C4-2B (cell line): ENCODE results near the gene OPRL1.
A peak's percentile ranks its signal among the peaks of the same experiment; 100 is the strongest.
"Not testable (repeated sequence)": the region's sequence is repeated elsewhere in the genome, so short reads cannot be mapped to it uniquely, and the experiment has no call there.

ENCODE experiments used
- H3K27ac ChIP-seq: fragments of 450-650 bp; 2 replicates; pipeline ENCODE4 v1.5.1; 2017
- CTCF ChIP-seq: fragments of 450-650 bp; conservative IDR thresholded peaks from 2 replicates; pipeline ENCODE4 v1.5.1; 2017; ENCODE audit warnings: mild to moderate bottlenecking
- ZFX ChIP-seq: fragments of 450-650 bp; IDR thresholded peaks from 2 replicates; pipeline ENCODE4 v1.6.1; 2017

Gene OPRL1

DNA sequence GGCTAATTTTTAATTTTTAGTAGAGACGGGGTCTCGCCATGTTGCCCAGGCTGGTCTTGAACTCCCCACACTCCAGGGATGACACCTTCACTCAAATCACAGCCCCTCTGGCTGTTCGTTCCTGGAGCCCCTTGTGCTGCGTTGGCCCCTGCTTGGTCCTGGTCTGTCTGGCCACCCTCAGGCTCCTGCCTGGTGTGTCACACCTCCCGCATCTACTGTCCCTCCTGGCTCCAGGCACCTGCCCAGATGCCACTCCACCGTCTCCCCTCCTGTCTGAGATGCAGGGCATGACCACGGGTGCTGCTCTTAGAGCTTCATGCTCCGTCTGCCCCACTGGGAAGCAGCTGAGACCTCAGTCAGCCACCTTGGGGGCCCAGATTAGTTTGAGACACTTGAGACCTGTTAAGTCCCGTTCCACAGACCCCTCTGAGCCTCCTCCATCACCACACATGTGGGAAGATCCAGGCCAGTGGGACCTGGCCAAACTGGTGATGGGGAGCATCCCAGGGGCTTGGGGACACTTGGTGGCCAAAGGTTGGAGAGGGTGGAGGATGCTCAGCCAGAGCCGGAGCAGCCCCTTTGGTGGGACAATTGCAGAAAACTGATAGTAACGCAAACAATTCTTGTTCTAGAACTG lies 49.4 kb downstream of the OPRL1 start:
- no peak overlapping the region for H3K27ac ChIP-seq
- TF ChIP-seq ZFX (no peak), CTCF (no peak)

DNA sequence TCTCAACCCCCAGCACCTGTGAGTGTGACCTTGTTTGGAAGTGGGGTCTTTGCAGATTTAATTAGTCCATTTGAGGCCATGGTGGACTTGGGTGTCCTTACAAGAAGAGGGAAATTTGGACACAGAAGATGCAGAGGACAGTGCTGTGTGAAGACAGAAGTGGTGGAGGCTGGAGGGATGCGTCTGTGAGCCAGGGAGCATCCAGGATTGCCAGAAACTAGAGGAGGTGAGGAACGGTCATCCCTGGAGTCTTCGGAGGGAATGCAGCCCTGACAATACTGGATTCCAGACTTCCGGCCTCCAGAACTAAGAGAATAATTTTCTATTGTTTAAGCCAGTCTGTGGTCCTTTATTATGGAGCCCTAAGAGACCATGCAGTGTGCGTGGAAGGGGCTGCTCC lies 50.4 kb downstream of the OPRL1 start:
- TF ChIP-seq ZFX: no peak
- no peak for TF ChIP-seq CTCF
- H3K27ac ChIP-seq: no peak overlapping the region

DNA sequence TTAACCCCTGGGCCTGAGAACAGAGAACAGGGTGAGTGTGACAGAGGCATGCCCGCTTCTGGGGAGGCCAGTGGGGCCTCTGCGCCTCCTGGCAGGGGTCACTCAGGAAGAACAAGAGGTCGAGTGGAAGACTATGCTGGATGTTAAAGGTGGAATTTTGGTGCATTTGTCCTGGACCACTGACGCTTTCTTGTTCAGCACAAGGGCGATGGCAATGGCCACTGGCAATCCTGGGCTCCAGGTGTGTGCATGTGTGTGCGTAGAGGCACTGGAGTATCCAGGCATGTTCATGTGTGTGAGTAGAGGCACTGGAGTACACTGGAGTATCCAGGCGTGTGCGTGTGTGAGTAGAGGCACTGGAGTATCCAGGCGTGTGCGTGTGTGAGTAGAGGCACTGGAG lies 51.0 kb downstream of the OPRL1 start:
- H3K27ac ChIP-seq: no peak overlapping the region
- TF ChIP-seq ZFX (no peak), CTCF (no peak)

DNA sequence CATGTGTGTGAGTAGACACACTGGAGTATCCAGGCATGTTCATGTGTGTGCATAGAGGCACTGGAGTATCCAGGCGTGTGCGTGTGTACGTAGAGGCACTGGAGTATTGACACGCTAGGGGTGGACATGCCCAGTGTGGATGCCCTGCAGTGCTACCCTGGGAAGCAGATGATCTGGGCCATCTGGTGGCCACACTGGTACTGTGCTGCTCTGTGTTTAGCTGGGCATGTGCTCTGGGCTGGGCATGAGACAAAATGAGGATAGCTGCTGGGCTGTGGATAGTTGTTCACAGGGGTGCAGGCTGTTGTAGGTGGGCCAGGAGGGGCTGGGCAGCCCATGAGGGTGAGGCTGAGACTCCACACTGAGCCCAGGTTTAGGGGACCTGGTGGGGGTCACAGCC lies 51.5 kb downstream of the OPRL1 start:
- TF ChIP-seq ZFX: no peak
- TF ChIP-seq CTCF: peak; percentile 41
- no peak overlapping the region for H3K27ac ChIP-seq

GRCh38 chr20:64133951-64134407 lies 54.1 kb downstream of the OPRL1 start:
- H3K27ac ChIP-seq: no peak overlapping the region
- no peak; the same call in 1 of the 2 replicates for TF ChIP-seq CTCF
- TF ChIP-seq ZFX: no peak

DNA sequence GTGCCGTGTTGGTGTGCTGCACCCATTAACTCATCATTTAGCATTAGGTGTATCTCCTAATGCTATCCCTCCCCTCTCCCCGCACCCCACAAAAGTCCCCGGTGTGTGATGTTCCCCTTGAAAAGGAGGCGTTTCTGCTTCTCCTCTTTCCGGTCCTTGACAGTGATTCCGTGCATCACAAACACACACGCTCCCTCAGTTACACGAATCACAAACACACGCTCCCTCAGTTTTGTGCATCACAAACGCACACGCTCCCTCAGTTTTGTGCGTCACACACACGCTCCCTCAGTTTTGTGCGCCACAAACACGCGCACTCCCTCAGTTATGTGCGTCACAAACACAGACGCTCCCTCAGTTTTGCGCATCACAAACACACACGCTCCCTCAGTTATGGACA lies 54.9 kb downstream of the OPRL1 start:
- not testable (repeated sequence) for H3K27ac ChIP-seq

DNA sequence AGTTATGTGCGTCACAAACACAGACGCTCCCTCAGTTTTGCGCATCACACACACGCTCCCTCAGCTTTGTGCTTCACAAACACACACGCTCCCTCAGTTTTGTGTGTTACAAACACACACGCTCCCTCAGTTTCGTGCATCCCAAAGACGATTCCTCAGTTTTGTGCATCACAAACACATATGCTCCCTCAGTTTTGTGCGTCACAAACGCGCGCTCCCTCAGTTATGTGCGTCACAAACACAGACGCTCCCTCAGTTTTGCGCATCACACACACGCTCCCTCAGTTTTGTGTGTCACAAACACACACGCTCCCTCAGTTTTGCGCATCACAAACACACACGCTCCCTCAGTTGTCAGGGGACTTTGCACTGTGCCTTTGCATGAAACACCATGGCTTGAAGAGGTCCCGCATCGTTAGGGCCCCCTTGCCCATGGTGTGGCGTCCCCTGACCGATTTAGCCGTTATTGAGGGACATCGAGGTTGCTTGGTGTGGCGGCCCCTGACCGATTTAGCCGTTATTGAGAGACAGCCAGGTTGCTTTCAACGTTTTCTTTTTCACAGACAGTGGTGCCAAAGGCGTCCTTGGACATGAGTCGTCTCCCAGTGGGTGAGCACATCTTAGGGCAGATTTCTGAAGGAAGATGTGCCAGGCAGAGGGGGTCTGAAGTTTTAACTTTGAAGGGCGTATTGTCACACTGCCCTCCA lies 56.3 kb downstream of the OPRL1 start:
- TF ChIP-seq CTCF: no peak
- no peak for TF ChIP-seq ZFX
- no peak overlapping the region for H3K27ac ChIP-seq

DNA sequence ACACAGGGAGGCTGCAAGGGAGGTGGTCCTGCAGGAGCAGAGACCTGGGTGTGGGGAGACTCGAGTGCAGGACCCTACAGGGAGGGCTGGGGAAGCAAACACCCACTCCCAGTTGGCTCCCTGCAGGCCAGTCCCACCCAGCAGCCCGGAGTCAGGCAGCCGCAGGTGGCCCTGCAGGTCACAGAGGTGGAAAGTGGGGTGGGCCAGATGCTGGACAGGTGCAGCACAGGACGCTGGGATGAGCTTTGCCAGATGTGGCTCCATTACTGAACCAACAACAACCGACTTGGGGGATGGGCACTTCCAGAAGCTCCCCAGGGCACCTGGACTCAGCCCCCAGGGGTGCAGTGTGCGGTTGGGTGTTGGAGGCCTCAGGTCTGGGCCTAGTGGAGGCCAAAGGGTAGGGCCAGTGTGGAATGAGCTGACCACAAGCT lies 57.7 kb downstream of the OPRL1 start:
- H3K27ac ChIP-seq: no peak overlapping the region
- no peak for TF ChIP-seq ZFX
